Activated CD8-positive, alpha-beta memory T cell treated with anti-CD3 and anti-CD28 coated beads, Interleukin-2, amount 10 ng/mL, durations not matched to agents 7 days and 5 days (primary cell): ENCODE data around the gene POLA1. TPM values are rescaled to one million over a fixed set of nuclear protein-coding genes. Genes with fewer than 3 reads are reported as not detected.
"Not testable (repeated sequence)": the region's sequence is repeated elsewhere in the genome, so short reads cannot be mapped to it uniquely, and the experiment has no call there.

Experiments
- ATAC-seq: fragments of 150-1000 bp; cut with Tn5 transposase; one replicate; pipeline ENCODE4 v1.10.0; 2021; ENCODE audit warnings: moderate library complexity
- CTCF ChIA-PET: fragments of 350-600 bp; sonication (Branson Sonifier 250); formaldehyde crosslinking; loops from one replicate; lab custom pipeline; 2021; ENCODE audit warnings: antibody characterized with exemption; lab: Charles Lee
- DNase-seq: peaks from one replicate; pipeline ENCODE4 v3.0.0-alpha.2; 2020
- H3K27ac Mint-ChIP-seq: one replicate; pipeline ENCODE4 v1.8.0; 2021; ENCODE audit warnings: mild to moderate bottlenecking, mixed read lengths
- H3K27me3 Mint-ChIP-seq: one replicate; pipeline ENCODE4 v1.8.0; 2021; ENCODE audit warnings: mixed read lengths
- H3K36me3 Mint-ChIP-seq: one replicate; pipeline ENCODE4 v1.8.0; 2021; ENCODE audit warnings: mild to moderate bottlenecking, mixed read lengths
- H3K4me1 Mint-ChIP-seq: one replicate; pipeline ENCODE4 v1.8.0; 2021; ENCODE audit warnings: mixed read lengths
- H3K4me3 Mint-ChIP-seq: one replicate; pipeline ENCODE4 v1.8.0; 2021; ENCODE audit warnings: mild to moderate bottlenecking, moderate library complexity, mixed read lengths
- H3K9me3 Mint-ChIP-seq: one replicate; pipeline ENCODE4 v1.8.0; 2022; ENCODE audit warnings: low read depth, mixed read lengths
- total RNA-seq, 2 experiments: library from RNA; stranded (reverse); gene quantifications; one replicate each; pipeline ENCODE4 v1.2.3, GENCODE V29; 2021

POLA1 gene
- total RNA-seq, 2 experiments from 2014 or later: 35.7 to 36.5 TPM

DNA sequence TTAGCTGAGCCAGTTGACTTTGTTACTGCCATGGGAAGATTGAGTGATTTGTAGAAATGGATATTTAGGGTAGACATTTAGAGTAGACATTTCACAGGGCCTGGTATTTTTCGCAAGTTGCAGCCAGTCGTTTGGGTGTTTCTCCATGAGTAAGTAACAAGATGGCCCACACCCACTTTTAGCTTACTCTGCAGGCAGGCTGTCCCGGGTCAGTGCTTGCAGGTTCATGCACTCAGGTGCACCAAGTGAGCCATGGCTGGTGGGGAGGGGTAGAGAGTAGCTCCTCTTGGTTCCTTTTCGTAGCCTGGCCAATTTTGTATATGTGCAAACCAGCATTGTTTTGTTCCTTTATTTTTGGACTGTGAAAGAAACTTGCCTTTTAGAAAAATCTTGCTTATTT is 145.6 kb downstream of the POLA1 start:
- no peak overlapping the region for H3K27ac Mint-ChIP-seq
- H3K4me1 Mint-ChIP-seq: peaks cover 2% of the 10 kb centered on the region
- no peak for ATAC-seq
- H3K36me3 Mint-ChIP-seq: peaks cover 6% of the 10 kb centered on the region
- no peaks in the 10 kb centered on the region for H3K27me3 Mint-ChIP-seq
- no peak overlapping the region for H3K4me3 Mint-ChIP-seq
- CTCF ChIA-PET: interaction anchor here (1.2 to 2.2 kb wide), 7 partner anchors 8 to 304 kb away, joined by 3 to 18 read pairs (median 7); partner anchors contain the start of gene ARX
- no peaks in the 10 kb centered on the region for H3K9me3 Mint-ChIP-seq
- no peak for DNase-seq

DNA sequence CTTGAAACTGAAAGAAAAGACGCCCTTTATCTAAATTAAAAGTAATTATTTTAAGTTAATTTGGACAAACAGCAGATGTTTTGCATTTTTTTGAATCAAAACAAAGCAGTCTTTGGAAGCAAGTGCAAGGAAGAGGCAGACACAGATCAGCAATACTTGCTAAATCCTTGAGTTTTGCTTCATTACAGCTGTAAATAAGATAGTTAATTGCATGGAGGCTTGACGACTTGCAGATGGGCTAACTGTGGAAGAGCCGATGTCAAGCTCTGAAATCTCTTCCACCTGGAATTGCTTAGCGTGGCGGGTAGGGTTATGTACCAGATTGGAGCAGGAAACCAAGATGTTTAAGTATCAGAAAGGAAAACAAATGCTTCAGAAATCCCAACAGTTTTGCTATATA is 148.8 kb downstream of the POLA1 start:
- Mint-ChIP-seq H3K4me3 (no peak overlapping the region), H3K9me3 (no peaks in the 10 kb centered on the region), H3K27me3 (no peaks in the 10 kb centered on the region), H3K27ac (no peak overlapping the region), H3K4me1 (peaks cover 2% of the 10 kb centered on the region), H3K36me3 (peaks cover 11% of the 10 kb centered on the region)
- no peak for DNase-seq
- CTCF ChIA-PET: no interaction called here
- ATAC-seq: no peak

DNA sequence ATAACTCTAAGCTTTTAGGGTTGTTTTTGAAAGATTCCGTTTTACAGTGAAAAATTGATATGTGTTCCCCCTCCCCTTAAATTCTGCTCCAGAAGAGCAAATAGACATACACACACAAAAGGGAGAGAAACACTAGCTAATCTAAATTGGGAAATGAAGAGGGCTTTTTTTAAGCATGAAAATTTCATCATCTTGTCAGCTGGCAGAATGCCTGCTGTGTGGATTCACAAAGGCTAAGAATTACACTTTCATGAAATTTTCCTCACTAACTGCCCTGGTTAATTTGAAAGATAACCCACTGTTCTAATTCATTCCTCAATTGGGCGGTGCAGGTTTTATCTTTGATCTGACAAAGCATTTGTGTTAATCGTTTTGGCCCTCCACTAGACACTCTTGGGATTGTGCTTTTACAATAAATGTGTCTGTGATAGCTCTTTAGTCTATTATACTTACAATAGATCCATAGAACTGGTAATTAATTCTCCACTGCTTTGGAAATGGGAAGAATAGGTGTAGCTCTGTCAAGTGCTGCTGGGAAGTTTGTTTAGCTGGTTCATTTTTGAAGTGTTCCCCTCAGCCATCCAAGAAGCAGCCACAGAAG is 152.9 kb downstream of the POLA1 start:
- H3K27me3 Mint-ChIP-seq: no peaks in the 10 kb centered on the region
- no peak for ATAC-seq
- H3K9me3 Mint-ChIP-seq: no peaks in the 10 kb centered on the region
- H3K4me1 Mint-ChIP-seq: no peaks in the 10 kb centered on the region
- no peak for DNase-seq
- no peak overlapping the region for H3K27ac Mint-ChIP-seq
- CTCF ChIA-PET: interaction anchor here (2.2 kb wide), 1 partner anchor 8 kb away, joined by 7 read pairs; no protein-coding TSS in a partner anchor
- H3K4me3 Mint-ChIP-seq: no peak overlapping the region
- H3K36me3 Mint-ChIP-seq: peaks cover 15% of the 10 kb centered on the region

DNA sequence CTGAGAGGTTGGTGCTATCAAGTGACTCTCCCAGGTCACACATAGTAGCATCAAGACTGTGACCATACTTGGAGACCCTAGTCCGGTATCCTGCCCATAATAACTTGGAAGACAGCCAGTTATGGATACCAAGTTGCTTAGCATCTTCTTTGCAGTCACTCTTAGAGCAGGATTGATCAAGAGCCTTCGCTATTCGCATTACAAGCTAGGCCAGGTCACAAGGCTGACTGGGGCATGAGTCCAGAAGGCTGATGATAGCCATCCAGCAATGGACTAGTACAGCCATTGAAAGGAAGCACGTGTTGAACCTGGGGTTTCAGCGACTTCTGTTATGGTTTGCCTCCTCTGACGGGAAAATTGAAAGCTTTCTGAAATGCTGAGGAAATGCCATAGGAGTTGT is 157.6 kb downstream of the POLA1 start:
- Mint-ChIP-seq H3K9me3 (no peaks in the 10 kb centered on the region), H3K36me3 (peaks cover 15% of the 10 kb centered on the region), H3K4me1 (no peaks in the 10 kb centered on the region), H3K27ac (no peak overlapping the region), H3K27me3 (no peaks in the 10 kb centered on the region), H3K4me3 (no peak overlapping the region)
- DNase-seq: no peak
- ATAC-seq: no peak
- CTCF ChIA-PET: no interaction called here

DNA sequence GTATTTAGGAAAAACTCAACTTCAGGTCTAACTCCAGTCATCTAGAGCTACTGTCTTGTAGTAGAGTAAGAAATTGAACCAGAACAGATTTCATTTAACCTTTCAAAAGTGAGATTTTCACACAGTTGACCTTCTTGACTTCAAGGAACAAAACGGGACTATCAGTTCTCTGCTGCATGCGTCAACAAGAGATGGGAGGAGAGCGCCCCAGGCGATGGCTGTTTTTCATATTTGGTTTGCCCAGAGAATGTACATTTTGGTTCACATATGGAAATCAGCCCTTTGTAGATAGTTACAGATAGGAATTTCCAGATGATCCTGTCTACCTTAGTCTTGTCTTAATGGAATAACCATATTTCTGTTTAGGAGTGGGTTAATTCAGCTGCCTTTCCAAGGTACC is 158.1 kb downstream of the POLA1 start:
- Mint-ChIP-seq H3K4me3 (no peak overlapping the region), H3K4me1 (no peaks in the 10 kb centered on the region), H3K9me3 (no peaks in the 10 kb centered on the region), H3K27ac (no peak overlapping the region), H3K36me3 (peaks cover 15% of the 10 kb centered on the region), H3K27me3 (no peaks in the 10 kb centered on the region)
- DNase-seq: no peak
- CTCF ChIA-PET: no interaction called here
- no peak for ATAC-seq

DNA sequence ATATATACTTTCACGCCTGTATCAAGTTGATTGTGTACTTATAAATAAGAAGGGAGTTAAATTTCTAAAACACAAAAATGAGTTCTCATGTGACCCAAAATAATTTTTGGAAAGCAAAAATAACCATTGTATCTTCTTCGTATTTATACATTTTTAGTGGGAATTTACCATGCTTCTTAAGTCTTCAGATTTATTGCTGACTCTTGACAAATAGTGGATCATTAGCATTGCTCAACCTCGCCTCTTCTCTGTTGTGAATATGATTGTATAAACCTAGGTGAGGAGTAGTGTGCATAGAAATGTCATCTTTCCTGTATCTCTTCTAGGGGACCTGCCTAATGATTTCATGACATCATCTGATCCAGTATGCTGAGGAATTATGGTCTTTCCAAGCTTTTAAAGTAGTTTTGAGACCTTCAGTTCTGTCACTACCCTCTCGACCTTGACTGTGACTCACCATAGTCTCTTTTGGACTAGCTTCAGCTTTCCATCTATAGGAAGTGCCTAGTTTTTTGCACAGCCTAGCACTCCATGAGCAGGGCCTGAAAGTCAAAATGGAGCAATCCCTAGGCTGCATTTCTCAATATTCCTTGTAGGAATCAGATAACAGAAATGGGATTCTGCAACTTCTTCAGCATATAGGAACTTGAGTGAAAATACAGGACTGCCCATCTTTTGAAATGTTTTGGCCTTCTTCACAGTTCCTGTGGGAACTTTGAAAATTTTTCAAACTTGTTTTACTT is 164.5 kb downstream of the POLA1 start:
- CTCF ChIA-PET: no interaction called here
- Mint-ChIP-seq H3K4me1 (no peaks in the 10 kb centered on the region), H3K27me3 (no peaks in the 10 kb centered on the region)

DNA sequence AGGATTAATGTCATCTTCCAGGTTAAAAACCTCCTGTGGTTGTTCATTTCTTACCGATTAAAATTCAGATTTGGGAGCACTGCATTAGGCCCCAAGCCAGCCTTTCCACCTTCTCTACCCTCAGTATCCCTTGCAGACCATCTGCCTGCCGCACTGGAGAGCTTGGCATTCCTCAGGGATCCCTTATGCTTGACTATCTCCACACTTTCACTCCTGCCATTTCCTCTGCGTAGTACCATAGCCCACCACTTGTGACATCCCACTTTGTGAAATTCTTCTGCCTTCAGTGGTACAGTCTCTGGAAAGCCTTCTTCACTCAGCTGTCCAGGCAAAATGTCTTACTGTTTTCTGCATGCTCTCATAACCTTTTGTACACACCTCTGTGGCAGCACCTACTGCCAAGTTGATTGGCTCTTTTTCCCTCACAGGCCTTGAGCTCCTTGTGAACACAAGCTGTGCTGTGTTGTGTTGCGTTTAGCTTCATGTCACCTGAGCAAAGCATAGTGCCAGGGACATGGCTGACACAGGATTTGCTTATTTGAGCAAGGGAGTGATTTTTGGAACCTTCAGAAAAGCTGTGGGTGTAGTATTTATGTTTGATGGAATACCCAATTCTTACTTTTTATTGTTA is 165.6 kb downstream of the POLA1 start:
- ATAC-seq (no peak), DNase-seq (no peak)
- Mint-ChIP-seq H3K4me1 (no peaks in the 10 kb centered on the region), H3K4me3 (no peak overlapping the region), H3K36me3 (peaks cover 13% of the 10 kb centered on the region), H3K27ac (no peak overlapping the region), H3K9me3 (no peaks in the 10 kb centered on the region), H3K27me3 (no peaks in the 10 kb centered on the region)
- CTCF ChIA-PET: no interaction called here

More for the DNA sequence above, 164.5 kb downstream of the POLA1 start:
- no peak for DNase-seq
- Mint-ChIP-seq H3K4me3 (no peak overlapping the region), H3K36me3 (peaks cover 11% of the 10 kb centered on the region), H3K27ac (no peak overlapping the region), H3K9me3 (no peaks in the 10 kb centered on the region)
- ATAC-seq: no peak

DNA sequence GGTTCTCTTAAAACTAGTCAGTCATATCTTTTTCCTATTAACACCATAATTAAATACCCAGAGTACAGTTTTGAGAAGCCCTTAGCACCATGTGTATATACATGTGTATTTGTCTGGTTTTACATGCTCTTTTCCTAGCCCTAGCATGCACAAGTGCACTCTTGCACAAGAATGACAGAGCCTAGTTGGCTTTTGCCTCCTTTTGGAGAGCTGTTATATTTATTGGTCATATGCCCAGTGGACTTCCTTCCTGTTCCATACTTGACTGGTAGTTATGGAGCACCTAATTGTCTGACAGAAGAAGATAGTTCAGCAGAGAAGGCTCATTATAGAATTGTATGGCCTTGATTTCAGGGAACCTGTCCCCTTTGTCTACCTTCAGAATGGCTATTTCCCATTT is 166.4 kb downstream of the POLA1 start:
- H3K4me3 Mint-ChIP-seq: no peak overlapping the region
- H3K27me3 Mint-ChIP-seq: no peaks in the 10 kb centered on the region
- peaks cover 11% of the 10 kb centered on the region for H3K36me3 Mint-ChIP-seq
- no peaks in the 10 kb centered on the region for H3K4me1 Mint-ChIP-seq
- H3K9me3 Mint-ChIP-seq: no peaks in the 10 kb centered on the region
- DNase-seq (no peak), ATAC-seq (no peak)
- CTCF ChIA-PET: no interaction called here
- H3K27ac Mint-ChIP-seq: no peak overlapping the region

DNA sequence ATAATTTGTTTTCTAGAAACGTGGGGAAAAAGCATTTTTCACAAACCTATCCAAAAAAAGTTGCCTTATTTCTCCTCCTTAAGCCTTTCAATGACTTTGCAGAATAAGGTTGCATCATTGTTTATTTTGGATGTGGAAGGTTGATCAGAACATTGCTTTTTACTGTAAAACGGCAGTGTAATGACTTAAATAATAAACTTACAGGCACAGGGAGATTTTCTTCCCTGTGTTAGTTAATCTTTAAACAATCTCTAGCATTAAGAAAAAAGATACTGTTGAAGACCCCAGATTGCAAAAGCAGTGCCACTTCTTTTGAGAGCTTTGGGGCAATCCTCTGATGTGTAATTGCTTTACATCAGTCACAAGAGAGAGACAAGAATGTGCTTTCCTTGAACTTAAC is 168.6 kb downstream of the POLA1 start:
- DNase-seq (no peak), ATAC-seq (no peak)
- H3K27me3 Mint-ChIP-seq: no peaks in the 10 kb centered on the region
- no peaks in the 10 kb centered on the region for H3K9me3 Mint-ChIP-seq
- CTCF ChIA-PET: no interaction called here
- H3K27ac Mint-ChIP-seq: no peak overlapping the region
- no peaks in the 10 kb centered on the region for H3K4me1 Mint-ChIP-seq
- H3K4me3 Mint-ChIP-seq: no peak overlapping the region
- peaks cover 11% of the 10 kb centered on the region for H3K36me3 Mint-ChIP-seq

DNA sequence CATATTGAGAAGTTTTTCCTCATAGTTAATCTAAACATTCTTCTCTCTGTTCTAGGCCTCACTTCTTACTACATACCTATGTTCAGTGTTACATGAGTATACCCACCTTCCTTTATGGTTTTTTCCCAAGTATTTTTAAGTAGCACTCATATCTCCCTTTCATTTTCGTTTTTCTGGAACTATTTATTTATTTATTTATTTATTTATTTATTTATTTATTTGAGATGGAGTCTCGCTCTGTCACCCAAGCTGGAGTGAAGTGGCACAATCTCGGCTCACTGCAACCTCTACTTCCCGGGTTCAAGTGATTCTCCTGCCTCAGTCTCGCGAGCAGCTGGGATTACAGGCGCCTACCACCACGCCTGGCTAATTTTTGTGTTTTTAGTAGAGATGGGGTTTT is 170.1 kb downstream of the POLA1 start:
- H3K36me3 Mint-ChIP-seq, ATAC-seq, H3K4me3 Mint-ChIP-seq, CTCF ChIA-PET, H3K4me1 Mint-ChIP-seq, H3K9me3 Mint-ChIP-seq, H3K27me3 Mint-ChIP-seq, H3K27ac Mint-ChIP-seq, DNase-seq: not testable (repeated sequence)

DNA sequence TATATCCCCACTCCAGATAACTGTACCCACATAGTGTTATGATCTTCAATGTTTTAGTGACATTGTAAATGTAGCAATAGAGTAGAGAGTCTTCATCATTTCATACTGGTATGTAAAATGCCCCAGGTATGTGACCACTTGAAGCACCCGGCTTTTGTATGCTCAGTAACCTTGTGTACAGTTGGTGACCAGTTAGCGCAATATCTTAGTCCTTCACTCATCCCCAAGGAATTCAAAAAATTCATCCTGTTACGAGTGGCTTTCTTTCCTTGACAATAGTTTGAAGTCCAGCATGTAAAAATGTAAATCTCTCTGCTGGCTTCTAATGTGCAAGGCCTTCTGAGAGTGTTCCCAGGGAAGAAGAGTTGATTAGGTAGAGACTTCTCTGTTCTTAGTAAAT is 176.4 kb downstream of the POLA1 start:
- Mint-ChIP-seq H3K9me3 (no peaks in the 10 kb centered on the region), H3K4me1 (no peaks in the 10 kb centered on the region), H3K27ac (no peak overlapping the region), H3K4me3 (no peak overlapping the region), H3K27me3 (no peaks in the 10 kb centered on the region), H3K36me3 (peaks cover 3% of the 10 kb centered on the region)
- CTCF ChIA-PET: no interaction called here
- ATAC-seq (no peak), DNase-seq (no peak)

DNA sequence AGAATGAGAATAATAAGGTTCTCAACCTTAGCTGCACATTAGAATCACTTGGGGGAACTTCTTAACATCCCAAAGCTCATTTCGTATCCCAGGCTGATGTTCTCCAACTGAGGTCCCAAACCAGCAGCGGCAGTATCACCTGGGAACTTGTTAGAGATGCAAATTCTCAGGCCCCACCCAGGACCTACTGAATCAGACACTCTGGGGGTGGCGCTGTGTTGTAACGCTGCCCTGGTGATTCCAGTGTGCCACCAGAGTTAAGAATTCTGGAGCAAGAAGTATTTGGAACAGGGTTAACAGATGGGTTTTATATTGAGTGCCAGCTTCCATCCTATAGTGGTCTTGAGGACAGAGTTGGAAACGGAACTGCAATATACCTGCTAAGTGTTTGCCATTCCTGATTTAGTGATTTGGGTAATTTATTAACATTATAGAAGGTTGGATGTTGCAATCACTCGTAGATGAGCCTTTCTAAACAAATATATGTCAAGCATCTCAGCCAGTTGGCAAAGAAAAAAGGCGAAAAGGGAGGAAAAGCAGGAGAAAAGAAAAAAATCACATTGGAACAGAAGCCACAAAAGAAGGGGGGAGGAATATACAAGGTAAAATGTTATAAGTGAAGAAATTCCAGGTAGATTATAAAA is 181.0 kb downstream of the POLA1 start:
- Mint-ChIP-seq H3K4me1 (no peaks in the 10 kb centered on the region), H3K4me3 (no peak overlapping the region), H3K27ac (no peak overlapping the region), H3K27me3 (no peaks in the 10 kb centered on the region), H3K9me3 (no peaks in the 10 kb centered on the region), H3K36me3 (peaks cover 4% of the 10 kb centered on the region)
- ATAC-seq (no peak), DNase-seq (no peak)
- CTCF ChIA-PET: no interaction called here

DNA sequence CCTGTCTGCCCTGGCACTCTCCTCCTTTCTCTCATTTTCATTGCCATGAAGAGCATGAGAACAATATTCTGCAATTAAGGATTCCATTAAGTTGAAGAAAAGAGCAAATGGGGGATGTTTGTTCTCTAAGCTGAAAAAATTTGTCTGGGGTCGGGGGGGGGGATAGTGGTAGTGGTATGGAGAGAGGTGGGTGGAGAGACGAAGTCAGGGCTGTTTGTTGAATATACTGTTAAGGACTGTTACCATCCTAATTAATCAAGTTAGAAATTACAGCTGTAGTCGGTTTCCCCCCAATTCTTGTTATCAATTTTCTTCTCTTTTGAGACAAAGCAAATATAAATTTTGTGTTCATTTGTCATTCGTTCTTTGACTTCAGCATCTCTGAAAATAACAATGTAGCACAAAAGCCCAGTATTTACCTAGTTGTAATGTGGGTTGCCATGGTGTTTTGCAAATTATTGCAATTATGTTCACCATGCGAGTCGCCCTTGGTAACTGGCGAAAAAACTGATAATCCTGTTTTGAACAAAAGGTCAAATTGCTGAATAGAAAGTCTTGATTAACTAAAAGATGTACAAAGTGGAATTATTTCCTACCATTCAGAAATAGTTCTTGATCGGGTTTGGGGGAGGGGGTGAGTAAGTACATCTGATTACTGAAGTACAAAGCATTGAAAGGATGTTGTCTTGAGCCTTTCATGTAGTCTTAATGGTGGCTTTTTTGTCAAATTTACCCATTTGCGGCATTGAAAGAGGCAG is 183.0 kb downstream of the POLA1 start:
- no peak for DNase-seq
- no peaks in the 10 kb centered on the region for H3K9me3 Mint-ChIP-seq
- no peak overlapping the region for H3K27ac Mint-ChIP-seq
- H3K27me3 Mint-ChIP-seq: no peaks in the 10 kb centered on the region
- CTCF ChIA-PET: interaction anchor here (1.1 kb wide), 1 partner anchor 8 kb away, joined by 3 read pairs; no protein-coding TSS in a partner anchor
- H3K4me3 Mint-ChIP-seq: no peak overlapping the region
- H3K36me3 Mint-ChIP-seq: peaks cover 7% of the 10 kb centered on the region
- no peak for ATAC-seq
- H3K4me1 Mint-ChIP-seq: no peaks in the 10 kb centered on the region
